ENCODE measurements around the gene RTBDN. TPM values are rescaled to one million over a fixed set of nuclear protein-coding genes. Genes with fewer than 3 reads are reported as not detected.

Gene RTBDN
- total RNA-seq, 1 experiment from 2014 or later, result 5.6 TPM

GRCh38 chr19:12842511-12842910 lies 8.1 kb upstream of the RTBDN start:
- Histone ChIP-seq H3K4ac (ENCODE audit: low read depth, low read length) (no peak overlapping the region), H3K18ac (ENCODE audit: insufficient read length, low read depth, low read length) (no peak overlapping the region), H2BK20ac (ENCODE audit: low read depth, low read length, poor library complexity, severe bottlenecking) (no peak overlapping the region), H3K23ac (ENCODE audit: insufficient read length, low read depth, low read length) (no peak overlapping the region), H4K8ac (replicated peaks; ENCODE audit: insufficient read length, low read depth, low read length) (no peak overlapping the region), H4K20me1 (ENCODE audit: control insufficient read depth, insufficient read depth, insufficient read length) (no peaks in the 10 kb centered on the region), H4K5ac (ENCODE audit: insufficient read length, low read depth, low read length) (no peak overlapping the region), H3K4me2 (ENCODE audit: insufficient read depth, insufficient read length, low read length) (no peak overlapping the region), H3K79me1 (ENCODE audit: insufficient read depth, low read depth, low read length, poor library complexity, severe bottlenecking) (no peaks in the 10 kb centered on the region), H2BK120ac (ENCODE audit: low read depth, low read length, poor library complexity, severe bottlenecking) (no peak overlapping the region), H3K79me2 (ENCODE audit: insufficient read depth, low read length) (no peaks in the 10 kb centered on the region), H3K27me3 (ENCODE audit: insufficient read depth, low read length) (no peaks in the 10 kb centered on the region), H2AK5ac (ENCODE audit: insufficient read length, low read length) (no peak overlapping the region), H3K9me3 (ENCODE audit: control insufficient read depth, low read depth, low read length) (no peaks in the 10 kb centered on the region), H3K14ac (ENCODE audit: insufficient read depth, low read length) (no peak overlapping the region), H3K27ac (ENCODE audit: insufficient read length, low read depth, low read length) (no peak overlapping the region), H2BK5ac (ENCODE audit: insufficient read length, low read length) (no peak overlapping the region), H3K56ac (ENCODE audit: insufficient read length, low read depth, low read length) (no peak overlapping the region), H3K9ac (ENCODE audit: extremely low read depth, insufficient read length, low read length) (no peak overlapping the region), H4K91ac (ENCODE audit: insufficient read length, low read depth, low read length) (no peak overlapping the region), H2AFZ (ENCODE audit: low read length) (no peak overlapping the region), H3K23me2 (ENCODE audit: insufficient read length, low read depth, low read length, poor library complexity, severe bottlenecking) (peaks cover 2% of the 10 kb centered on the region), H3K4me1 (ENCODE audit: insufficient read depth, low read length) (0 out of 2 replicates have a peak, but pooled peaks cover 2% of the 10 kb centered on the region), H3T11ph (ENCODE audit: low read length) (no peak overlapping the region), H2BK15ac (ENCODE audit: low read depth, low read length) (no peak overlapping the region), H2BK12ac (ENCODE audit: insufficient read length, low read depth, low read length) (no peak overlapping the region)
- no peak for TF ChIP-seq CTCF (conservative IDR thresholded peaks at IDR 0.05)
- H3K36me3 Mint-ChIP-seq (ENCODE audit: insufficient read depth in 1 of 3, low read depth in 3 of 3), result peaks cover 0 to 8% (median 8%) of the 10 kb centered on the region in 3 experiments; a peak in 6 of 7 replicates
- no peak overlapping the region for H3K4me3 Mint-ChIP-seq
- H3K4me1 Mint-ChIP-seq, result peaks cover 29 to 32% of the 10 kb centered on the region in 2 experiments
- H3K9me3 Mint-ChIP-seq, result no peaks in the 10 kb centered on the region
- DNase-seq, result no peak
- no CpG with 5 or more reads among the region's 18 CpGs for WGBS (ENCODE audit: extremely low coverage, insufficient read length, low lambda C conversion rate)
- peaks cover 9% of the 10 kb centered on the region for H3K27me3 Mint-ChIP-seq (ENCODE audit: low read depth)
- peak overlapping the region in 1 of 3 experiments; percentile 6; a peak in 2 of 7 replicates for H3K27ac Mint-ChIP-seq

All from H9 (cell line).